WTC11 (cell line): ENCODE data around the gene RGL1. TPM values are rescaled to one million over a fixed set of nuclear protein-coding genes. Genes with fewer than 3 reads are reported as not detected.

Experiments used
- ATAC-seq: fragments of 200-7000 bp; cut with Tn5 transposase; 2 replicates; pipeline ENCODE4 v1.10.0; 2021; ENCODE audit warnings: mild to moderate bottlenecking, moderate library complexity
- CTCF ChIA-PET: fragments of 300-600 bp; sonication (Branson Sonifier 250); formaldehyde crosslinking; loops from one replicate; lab custom pipeline; 2021; ENCODE audit warnings: antibody characterized with exemption; lab: Charles Lee
- POLR2A ChIA-PET: fragments of 350-600 bp; sonication (Branson Sonifier 250); formaldehyde crosslinking; loops from one replicate; lab custom pipeline; 2021; ENCODE audit warnings: antibody characterized with exemption; lab: Charles Lee
- DNase-seq: peaks from one replicate; pipeline ENCODE4 v3.0.0; 2021; ENCODE audit warnings: low spot score
- H3K27ac Mint-ChIP-seq: 2 replicates; pipeline ENCODE4 v1.8.0; 2021; ENCODE audit warnings: mixed read lengths
- H3K27me3 Mint-ChIP-seq: 2 replicates; pipeline ENCODE4 v1.8.0; 2021; ENCODE audit warnings: low read depth, mild to moderate bottlenecking, moderate library complexity, mixed read lengths
- H3K36me3 Mint-ChIP-seq: 2 replicates; pipeline ENCODE4 v1.8.0; 2021; ENCODE audit warnings: mixed read lengths
- H3K4me1 Mint-ChIP-seq: 2 replicates; pipeline ENCODE4 v1.8.0; 2022; ENCODE audit warnings: mixed read lengths
- H3K4me3 Mint-ChIP-seq: 2 replicates; pipeline ENCODE4 v1.8.0; 2021; ENCODE audit warnings: mild to moderate bottlenecking, moderate library complexity, mixed read lengths
- H3K9me3 Mint-ChIP-seq: 2 replicates; pipeline ENCODE4 v1.8.0; 2021; ENCODE audit warnings: mixed read lengths
- AFF4 ChIP-seq: sonication (generic); formaldehyde crosslinking; IDR thresholded peaks from 2 replicates; pipeline ENCODE4 v1.8.1; 2023; ENCODE audit warnings: mild to moderate bottlenecking, missing genetic modification reagents, borderline replicate concordance
- CBFB ChIP-seq: sonication (generic); formaldehyde crosslinking; IDR thresholded peaks from 2 replicates; pipeline ENCODE4 v1.8.1; 2022; ENCODE audit warnings: mild to moderate bottlenecking, low read depth, missing genetic modification reagents
- CDX4 ChIP-seq: fragments of 250-450 bp; sonication (Bioruptor Pico); IDR thresholded peaks from 2 replicates; pipeline ENCODE4 v1.9.0; 2021; ENCODE audit warnings: moderate library complexity, mild to moderate bottlenecking, inconsistent platforms, borderline replicate concordance
- CREB1 ChIP-seq: sonication (generic); formaldehyde crosslinking; IDR thresholded peaks from 2 replicates; pipeline ENCODE4 v1.8.0; 2023; ENCODE audit warnings: mild to moderate bottlenecking, missing genetic modification reagents
- E2F5 ChIP-seq: sonication (generic); formaldehyde crosslinking; IDR thresholded peaks from 2 replicates; pipeline ENCODE4 v1.8.1; 2022; ENCODE audit warnings: mild to moderate bottlenecking, moderate library complexity, missing genetic modification reagents
- FOXP1 ChIP-seq: sonication (generic); formaldehyde crosslinking; IDR thresholded peaks from 2 replicates; pipeline ENCODE4 v1.8.0; 2022; ENCODE audit warnings: missing genetic modification reagents, mild to moderate bottlenecking, moderate library complexity, borderline replicate concordance
- FOXP4 ChIP-seq: sonication (generic); formaldehyde crosslinking; IDR thresholded peaks from 2 replicates; pipeline ENCODE4 v1.8.0; 2022; ENCODE audit warnings: mild to moderate bottlenecking, missing genetic modification reagents
- JAZF1 ChIP-seq: fragments of 250-450 bp; sonication (Bioruptor Pico); IDR thresholded peaks from 2 replicates; pipeline ENCODE4 v1.9.0; 2021; ENCODE audit warnings: moderate library complexity, mild to moderate bottlenecking, inconsistent platforms
- MAX ChIP-seq: sonication (generic); formaldehyde crosslinking; IDR thresholded peaks from 2 replicates; pipeline ENCODE4 v1.8.0; 2022; ENCODE audit warnings: mild to moderate bottlenecking, missing genetic modification reagents
- NR1H2 ChIP-seq: sonication (generic); formaldehyde crosslinking; IDR thresholded peaks from 2 replicates; pipeline ENCODE4 v1.9.0; 2021; ENCODE audit warnings: mild to moderate bottlenecking, moderate library complexity, missing genetic modification reagents
- OVOL2 ChIP-seq: fragments of 250-450 bp; sonication (Bioruptor Pico); IDR thresholded peaks from 2 replicates; pipeline ENCODE4 v1.9.0; 2021; ENCODE audit warnings: mild to moderate bottlenecking, borderline replicate concordance
- SMAD3 ChIP-seq: sonication (generic); formaldehyde crosslinking; IDR thresholded peaks from 2 replicates; pipeline ENCODE4 v1.8.0; 2022; ENCODE audit warnings: missing genetic modification reagents, mild to moderate bottlenecking, borderline replicate concordance
- ZNF219 ChIP-seq: sonication (generic); formaldehyde crosslinking; IDR thresholded peaks from 2 replicates; pipeline ENCODE4 v1.8.0; 2023; ENCODE audit warnings: missing genetic modification reagents, mild to moderate bottlenecking, borderline replicate concordance
- ZNF281 ChIP-seq: sonication (generic); formaldehyde crosslinking; IDR thresholded peaks from 2 replicates; pipeline ENCODE4 v1.8.0; 2023; ENCODE audit warnings: mild to moderate bottlenecking, missing genetic modification reagents
- total RNA-seq: library from RNA; stranded (reverse); gene quantifications from 3 replicates; pipeline ENCODE4 v1.2.3, GENCODE V29; 2021

The RGL1 gene
- total RNA-seq, 1 experiment from 2014 or later, result 1.5 TPM

GRCh38 chr1:183869230-183869629 is 64.3 kb downstream of the RGL1 start (continued):
- no peak for TF ChIP-seq AFF4 (CRISPR knock-in tag)

GRCh38 chr1:183869664-183870063 is 64.7 kb downstream of the RGL1 start:
- H3K4me3 Mint-ChIP-seq, result no peak overlapping the region
- H3K4me1 Mint-ChIP-seq, result peaks cover 47% of the 10 kb centered on the region
- ATAC-seq, result no peak
- H3K27ac Mint-ChIP-seq, result peak overlapping the region; percentile 12
- H3K9me3 Mint-ChIP-seq, result 0 out of 2 replicates have a peak, but pooled peaks cover 4% of the 10 kb centered on the region
- CTCF ChIA-PET, result no interaction called here
- no peaks in the 10 kb centered on the region for H3K27me3 Mint-ChIP-seq
- no peak for DNase-seq
- no peak for TF ChIP-seq OVOL2
- TF ChIP-seq FOXP4 (CRISPR knock-in tag), result no peak
- no peak for TF ChIP-seq ZNF281 (CRISPR knock-in tag)
- no peak for TF ChIP-seq E2F5 (CRISPR knock-in tag)
- no peak for TF ChIP-seq FOXP1
- no peak for TF ChIP-seq ZNF219 (CRISPR knock-in tag)
- no peak for TF ChIP-seq JAZF1 (CRISPR knock-in tag)
- TF ChIP-seq CBFB, result no peak
- TF ChIP-seq CREB1 (CRISPR knock-in tag), result no peak
- no peak for TF ChIP-seq SMAD3 (CRISPR knock-in tag)
- no peak for TF ChIP-seq MAX
- no peak for TF ChIP-seq CDX4 (CRISPR knock-in tag)
- TF ChIP-seq NR1H2 (CRISPR knock-in tag), result no peak
- no peaks in the 10 kb centered on the region; the same call in 1 of the 2 replicates for H3K36me3 Mint-ChIP-seq
- POLR2A ChIA-PET, result interaction anchor here (0.6 kb wide), 1 partner anchor 496 kb away, joined by 3 read pairs; no protein-coding TSS in a partner anchor
